H1 (cell line): Measurements from ENCODE around the gene IRF4. TPM values are rescaled to one million over a fixed set of nuclear protein-coding genes. Genes with fewer than 3 reads are reported as not detected.

Experiments
- CTCF ChIA-PET: fragments of 300-600 bp; sonication (Branson Sonifier 250); formaldehyde crosslinking; loops from one replicate; lab custom pipeline; 2021; ENCODE audit not compliant: partially characterized antibody; lab: Charles Lee
- POLR2A ChIA-PET: fragments of 300-600 bp; sonication (Branson Sonifier 250); formaldehyde crosslinking; loops from one replicate; lab custom pipeline; 2021; ENCODE audit warnings: inconsistent platforms; ENCODE audit not compliant: partially characterized antibody; lab: Charles Lee
- DNase-seq, 2 experiments: peaks; one replicate each; pipeline versions ENCODE4 v3.0.0 to v3.0.0-alpha.2; 2010 to 2022; ENCODE audit warnings: low spot score in 2 of 2, low read depth in 1 of 2, mixed read lengths in 1 of 2
- FAIRE-seq: peaks from 2 replicates; lab custom pipeline; 2011; peaks lifted over from hg19 to GRCh38; lab: Jason Lieb, UNC
- H2AFZ ChIP-seq: 2 replicates; pipeline ENCODE4 v1.8.1; 2012; ENCODE audit warnings: low read length, inconsistent platforms
- H2AK5ac ChIP-seq: 2 replicates; pipeline ENCODE4 v1.6.1; 2013; ENCODE audit warnings: low read depth, low read length
- H2BK120ac ChIP-seq: replicated peaks from 2 replicates; pipeline ENCODE3; 2013; ENCODE audit warnings: low read depth, low read length, inconsistent platforms
- H2BK12ac ChIP-seq: 2 replicates; pipeline ENCODE4 v1.6.1; 2013; ENCODE audit warnings: low read depth, low read length
- H2BK15ac ChIP-seq: 2 replicates; pipeline ENCODE4 v1.6.1; 2013; ENCODE audit warnings: low read length
- H2BK20ac ChIP-seq: 2 replicates; pipeline ENCODE4 v1.6.1; 2013; ENCODE audit warnings: low read length
- H2BK5ac ChIP-seq: 2 replicates; pipeline ENCODE4 v1.6.1; 2013; ENCODE audit warnings: low read depth, low read length
- H3K14ac ChIP-seq: 2 replicates; pipeline ENCODE4 v1.6.1; 2013; ENCODE audit warnings: inconsistent platforms; ENCODE audit not compliant: insufficient read length
- H3K18ac ChIP-seq: 2 replicates; pipeline ENCODE4 v1.6.1; 2013; ENCODE audit warnings: low read length; ENCODE audit errors: extremely low read depth
- H3K23ac ChIP-seq: 2 replicates; pipeline ENCODE4 v1.6.1; 2013; ENCODE audit warnings: inconsistent platforms; ENCODE audit not compliant: insufficient read length
- H3K23me2 ChIP-seq: 2 replicates; pipeline ENCODE4 v1.6.1; 2013; ENCODE audit warnings: low read depth, low read length
- H3K27ac ChIP-seq: 2 replicates; pipeline ENCODE4 v1.6.1; 2011; ENCODE audit warnings: low read depth, low read length, inconsistent platforms
- H3K27me3 ChIP-seq, 4 experiments: replicated peaks in 1 of 4; 1 replicate in 1 of 4; 2 replicates in 3 of 4; pipeline versions ENCODE4 v1.6.1 to v1.8.1; 2011 to 2013; ENCODE audit warnings: low read length in 3 of 4, mild to moderate bottlenecking in 3 of 4, inconsistent platforms in 2 of 4, mixed read lengths in 2 of 4, moderate library complexity in 1 of 4; ENCODE audit not compliant: control insufficient read depth in 3 of 4, insufficient read depth in 3 of 4; ENCODE audit errors: extremely low read depth in 1 of 4
- H3K36me3 ChIP-seq, 4 experiments: 2 replicates each; pipeline versions ENCODE4 v1.6.1 to v1.8.1; 2011 to 2013; ENCODE audit warnings: mild to moderate bottlenecking in 4 of 4, low read length in 3 of 4, moderate library complexity in 2 of 4, control low read depth in 1 of 4, inconsistent platforms in 1 of 4; ENCODE audit not compliant: insufficient read depth in 4 of 4, control insufficient read depth in 2 of 4
- H3K4ac ChIP-seq: replicated peaks from 2 replicates; pipeline ENCODE3; 2013; ENCODE audit warnings: low read length, low read depth, mixed read lengths, inconsistent platforms; ENCODE audit not compliant: insufficient read length
- H3K4me1 ChIP-seq, 4 experiments: replicated peaks in 1 of 4; 1 replicate in 1 of 4; 2 replicates in 3 of 4; pipeline versions ENCODE4 v1.6.1 to v1.8.1; 2011 to 2013; ENCODE audit warnings: low read length in 3 of 4, inconsistent platforms in 2 of 4, mixed read lengths in 1 of 4; ENCODE audit not compliant: insufficient read depth in 4 of 4, control insufficient read depth in 3 of 4
- H3K4me2 ChIP-seq, 2 experiments: 2 replicates each; pipeline versions ENCODE4 v1.6.1 to v1.8.1; 2011 to 2013; ENCODE audit warnings: low read depth in 2 of 2, low read length in 2 of 2, control low read depth in 1 of 2, inconsistent platforms in 1 of 2, mild to moderate bottlenecking in 1 of 2; ENCODE audit not compliant: insufficient read depth in 1 of 2
- H3K4me3 ChIP-seq, 4 experiments: fragments of 200-600, 300-600 bp in 1 of 4; sonication (generic), shearing (Covaris generic), sonication (Bioruptor Twin) in 1 of 4; 2 replicates each; pipeline versions ENCODE4 v1.5.1 to v1.8.1; 2011 to 2016; ENCODE audit warnings: low read length in 4 of 4, low read depth in 3 of 4, control low read depth in 2 of 4, inconsistent platforms in 2 of 4, mild to moderate bottlenecking in 2 of 4, mixed read lengths in 1 of 4, moderate library complexity in 1 of 4; ENCODE audit not compliant: insufficient read depth in 2 of 4; ENCODE audit errors: extremely low read depth in 1 of 4
- H3K56ac ChIP-seq: replicated peaks from 2 replicates; pipeline ENCODE3; 2013; ENCODE audit warnings: low read depth, mild to moderate bottlenecking, mixed read lengths, low read length, inconsistent platforms; ENCODE audit not compliant: insufficient read length
- H3K79me1 ChIP-seq: 2 replicates; pipeline ENCODE4 v1.6.1; 2013; ENCODE audit warnings: low read depth, low read length, control low read depth
- H3K79me2 ChIP-seq, 2 experiments: 2 replicates each; pipeline versions ENCODE4 v1.6.1 to v1.8.1; 2012 to 2013; ENCODE audit warnings: low read length in 2 of 2, mild to moderate bottlenecking in 2 of 2, inconsistent platforms in 1 of 2; ENCODE audit not compliant: insufficient read depth in 2 of 2, control insufficient read depth in 1 of 2
- H3K9ac ChIP-seq, 4 experiments: replicated peaks in 1 of 4; 1 replicate in 1 of 4; 2 replicates in 3 of 4; pipeline versions ENCODE4 v1.6.1 to v1.8.1; 2011 to 2013; ENCODE audit warnings: low read depth in 3 of 4, low read length in 3 of 4, control low read depth in 2 of 4, mild to moderate bottlenecking in 2 of 4, moderate library complexity in 2 of 4, inconsistent platforms in 1 of 4; ENCODE audit errors: extremely low read depth in 1 of 4
- H3K9me3 ChIP-seq, 2 experiments: 2 replicates each; pipeline versions ENCODE4 v1.6.1 to v1.8.1; 2012 to 2013; ENCODE audit warnings: mild to moderate bottlenecking in 2 of 2, moderate library complexity in 2 of 2, control low read depth in 1 of 2, inconsistent platforms in 1 of 2, low read depth in 1 of 2, low read length in 1 of 2, mixed read lengths in 1 of 2; ENCODE audit not compliant: insufficient read depth in 2 of 2
- H4K20me1 ChIP-seq, 2 experiments: replicated peaks in 1 of 2; 2 replicates each; pipeline versions ENCODE3 to v1.8.1; 2011 to 2013; ENCODE audit warnings: inconsistent platforms in 2 of 2, low read length in 2 of 2, mild to moderate bottlenecking in 1 of 2; ENCODE audit not compliant: insufficient read depth in 2 of 2, control insufficient read depth in 1 of 2
- H4K5ac ChIP-seq: 2 replicates; pipeline ENCODE4 v1.6.1; 2013; ENCODE audit warnings: low read length, low read depth, mixed read lengths, inconsistent platforms; ENCODE audit not compliant: insufficient read length
- H4K8ac ChIP-seq: 2 replicates; pipeline ENCODE4 v1.8.0; 2013; ENCODE audit warnings: mild to moderate bottlenecking, moderate library complexity, low read length, inconsistent platforms; ENCODE audit not compliant: insufficient read depth; ENCODE audit errors: extremely low read depth
- H4K91ac ChIP-seq: replicated peaks from 2 replicates; pipeline ENCODE3; 2013; ENCODE audit warnings: low read length, mixed read lengths, inconsistent platforms; ENCODE audit not compliant: insufficient read length
- JUN ChIP-seq: IDR thresholded peaks from 2 replicates; pipeline ENCODE4 v1.6.1; 2011; ENCODE audit warnings: low read depth, mild to moderate bottlenecking, improper control_type of control experiment, low read length
- WGBS, 2 experiments: shearing (Covaris generic) in 1 of 2; methylation state at CpG; one replicate each; pipeline versions ENCODE4 v1.1.6 to v1.1.7; 2013 to 2015; ENCODE audit warnings: low lambda C conversion rate in 2 of 2, mixed read lengths in 2 of 2, inconsistent platforms in 1 of 2, low coverage in 1 of 2, missing lambda C conversion rate in 1 of 2; ENCODE audit not compliant: insufficient replicate concordance in 2 of 2, insufficient coverage in 1 of 2, insufficient read length in 1 of 2; ENCODE audit errors: extremely low coverage in 1 of 2, missing lambda C conversion rate in 1 of 2; 5-methylcytosine and 5-hydroxymethylcytosine counted together
- polyA plus RNA-seq, 7 experiments: library from polyadenylated mRNA; depleted of rRNA in 3 of 7; stranded (reverse) in 5 of 7; unstranded in 2 of 7; fragments of >200 nt in 5 of 7; fragments of 200-250 nt in 2 of 7; gene quantifications; 1 replicate in 5 of 7; 2 replicates in 1 of 7; 4 replicates in 1 of 7; pipeline versions ENCODE4 v1.2.1 to v1.2.3, GENCODE V29; 2011 to 2013; ENCODE audit warnings: missing spikeins in 2 of 7, mixed read lengths in 2 of 7
- total RNA-seq: library from RNA; stranded (reverse); fragmentation: NEBNext Ultra II Directional; extraction: Animal tissue kit (Norgen Biotek cat#: 25700); gene quantifications from 2 replicates; pipeline ENCODE4 v1.2.1, GENCODE V29; 2021

Gene IRF4
- total and polyA plus RNA-seq, 2 of the 8 experiments (the other 6 are each of a cell fraction or from before 2014, with no cell fraction given) = 0.77 to 2.1 TPM

- Histone ChIP-seq H2AK5ac (no peak overlapping the region), H3K4me2 (no peak overlapping the region), H3K4me3 (no peak overlapping the region), H2BK20ac (no peak overlapping the region), H4K20me1 (peaks cover 0 to 2% of the 10 kb centered on the region in 2 experiments), H3K23ac (no peak overlapping the region), H3K4ac (no peak overlapping the region), H3K9ac (no peak overlapping the region), H3K23me2 (no peaks in the 10 kb centered on the region), H3K4me1 (no peaks in the 10 kb centered on the region; a peak in 2 of 7 replicates), H3K14ac (no peak overlapping the region), H4K91ac (no peak overlapping the region), H4K8ac (no peak overlapping the region), H3K27me3 (no peaks in the 10 kb centered on the region; a peak in 1 of 7 replicates), H2BK15ac (no peak overlapping the region), H3K56ac (no peak overlapping the region), H3K27ac (no peak overlapping the region), H3K18ac (no peak overlapping the region), H4K5ac (no peak overlapping the region), H2BK5ac (no peak overlapping the region), H3K79me1 (no peaks in the 10 kb centered on the region), H2BK12ac (no peak overlapping the region), H3K36me3 (no peaks in the 10 kb centered on the region; a peak in 2 of 8 replicates), H3K9me3 (peaks cover 59 to 86% of the 10 kb centered on the region in 2 experiments), H2BK120ac (no peak overlapping the region), H3K79me2 (no peaks in the 10 kb centered on the region), H2AFZ (no peak overlapping the region)
- ChIA-PET CTCF (interaction anchor here (0.6 to 5.1 kb wide), 8 partner anchors 9 to 151 kb away, joined by 3 to 48 read pairs (median 4); no protein-coding TSS in a partner anchor), POLR2A (no interaction called here)
- no peak for DNase-seq
- WGBS, 2 experiments = 83% methylated on average over 11 of the region's 11 CpGs; no CpG with 5 or more reads in 1 of the 2 experiments
- no peak for TF ChIP-seq JUN
- no peak for FAIRE-seq
These were observed 38.6 kb upstream of the IRF4 start for GRCh38 chr6:352896-353470.
